Fibroblast of villous mesenchyme (primary cell): Measurements from ENCODE around the gene FOXA1. TPM values are rescaled to one million over a fixed set of nuclear protein-coding genes. Genes with fewer than 3 reads are reported as not detected.

Experiments used
- DNase-seq: peaks from one replicate; pipeline ENCODE4 v3.0.0-alpha.2; 2010; ENCODE audit warnings: low read depth
- H3K4me3 ChIP-seq: 2 replicates; pipeline ENCODE4 v1.5.1; 2011; ENCODE audit warnings: low read depth, mild to moderate bottlenecking, low read length
- total RNA-seq: library from RNA; depleted of rRNA; stranded (reverse); fragments of >200 nt; gene quantifications from 2 replicates; pipeline ENCODE4 v1.2.3, GENCODE V29; 2012
- TF ChIP-seq, protein P1 (sequence below): IDR thresholded peaks from 2 replicates; pipeline ENCODE4 v1.5.1; 2012; ENCODE audit warnings: low read depth, mild to moderate bottlenecking, low read length; ENCODE audit not compliant: insufficient read depth

FOXA1 gene
- total RNA-seq, 1 donor, result not detected

DNA sequence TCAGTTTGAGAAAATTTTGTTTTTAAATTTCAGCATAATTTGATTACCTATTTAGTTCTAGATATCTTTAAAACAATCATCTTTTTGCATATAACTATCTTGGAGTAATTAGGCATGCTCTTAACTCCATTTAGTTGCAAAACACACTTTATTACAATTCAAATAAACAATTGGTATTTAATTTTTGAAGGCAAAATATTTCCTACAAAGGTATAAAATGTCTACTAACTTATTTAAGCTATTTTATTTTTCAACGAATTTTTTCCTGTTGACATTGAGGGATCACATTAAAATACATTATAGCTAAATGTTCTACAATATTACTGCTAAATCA is 8.3 kb downstream of the FOXA1 start:
- TF ChIP-seq, protein P1, sequence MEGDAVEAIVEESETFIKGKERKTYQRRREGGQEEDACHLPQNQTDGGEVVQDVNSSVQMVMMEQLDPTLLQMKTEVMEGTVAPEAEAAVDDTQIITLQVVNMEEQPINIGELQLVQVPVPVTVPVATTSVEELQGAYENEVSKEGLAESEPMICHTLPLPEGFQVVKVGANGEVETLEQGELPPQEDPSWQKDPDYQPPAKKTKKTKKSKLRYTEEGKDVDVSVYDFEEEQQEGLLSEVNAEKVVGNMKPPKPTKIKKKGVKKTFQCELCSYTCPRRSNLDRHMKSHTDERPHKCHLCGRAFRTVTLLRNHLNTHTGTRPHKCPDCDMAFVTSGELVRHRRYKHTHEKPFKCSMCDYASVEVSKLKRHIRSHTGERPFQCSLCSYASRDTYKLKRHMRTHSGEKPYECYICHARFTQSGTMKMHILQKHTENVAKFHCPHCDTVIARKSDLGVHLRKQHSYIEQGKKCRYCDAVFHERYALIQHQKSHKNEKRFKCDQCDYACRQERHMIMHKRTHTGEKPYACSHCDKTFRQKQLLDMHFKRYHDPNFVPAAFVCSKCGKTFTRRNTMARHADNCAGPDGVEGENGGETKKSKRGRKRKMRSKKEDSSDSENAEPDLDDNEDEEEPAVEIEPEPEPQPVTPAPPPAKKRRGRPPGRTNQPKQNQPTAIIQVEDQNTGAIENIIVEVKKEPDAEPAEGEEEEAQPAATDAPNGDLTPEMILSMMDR, result no peak
- no peak overlapping the region for H3K4me3 ChIP-seq
- no peak for DNase-seq

GRCh38 chr14:37585971-37586796 is 8.9 kb downstream of the FOXA1 start:
- DNase-seq, result no peak
- TF ChIP-seq, protein P1, result no peak
- no peak overlapping the region for H3K4me3 ChIP-seq

DNA sequence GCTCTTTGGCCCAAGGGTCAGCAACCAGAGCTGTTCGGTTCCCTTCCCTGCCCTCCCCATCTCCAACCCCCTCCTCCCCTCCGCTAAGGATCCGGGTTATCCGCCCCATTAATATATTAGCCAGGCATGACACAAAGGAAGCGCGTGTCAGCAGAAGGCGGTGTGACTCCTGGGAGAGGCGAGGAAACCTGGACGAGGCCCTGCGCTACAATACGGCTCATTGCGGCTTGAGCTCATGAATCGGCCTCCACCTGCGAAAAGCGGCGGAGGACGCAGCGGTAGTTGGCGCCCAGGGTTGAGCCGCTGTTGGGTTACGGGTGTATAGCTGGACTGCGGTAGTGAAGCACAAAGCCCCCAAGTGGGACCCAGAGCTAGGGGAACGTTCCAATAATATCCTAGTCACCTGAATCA is 9.9 kb downstream of the FOXA1 start:
- DNase-seq, result no peak
- H3K4me3 ChIP-seq, result no peak overlapping the region
- TF ChIP-seq, protein P1, result no peak

DNA sequence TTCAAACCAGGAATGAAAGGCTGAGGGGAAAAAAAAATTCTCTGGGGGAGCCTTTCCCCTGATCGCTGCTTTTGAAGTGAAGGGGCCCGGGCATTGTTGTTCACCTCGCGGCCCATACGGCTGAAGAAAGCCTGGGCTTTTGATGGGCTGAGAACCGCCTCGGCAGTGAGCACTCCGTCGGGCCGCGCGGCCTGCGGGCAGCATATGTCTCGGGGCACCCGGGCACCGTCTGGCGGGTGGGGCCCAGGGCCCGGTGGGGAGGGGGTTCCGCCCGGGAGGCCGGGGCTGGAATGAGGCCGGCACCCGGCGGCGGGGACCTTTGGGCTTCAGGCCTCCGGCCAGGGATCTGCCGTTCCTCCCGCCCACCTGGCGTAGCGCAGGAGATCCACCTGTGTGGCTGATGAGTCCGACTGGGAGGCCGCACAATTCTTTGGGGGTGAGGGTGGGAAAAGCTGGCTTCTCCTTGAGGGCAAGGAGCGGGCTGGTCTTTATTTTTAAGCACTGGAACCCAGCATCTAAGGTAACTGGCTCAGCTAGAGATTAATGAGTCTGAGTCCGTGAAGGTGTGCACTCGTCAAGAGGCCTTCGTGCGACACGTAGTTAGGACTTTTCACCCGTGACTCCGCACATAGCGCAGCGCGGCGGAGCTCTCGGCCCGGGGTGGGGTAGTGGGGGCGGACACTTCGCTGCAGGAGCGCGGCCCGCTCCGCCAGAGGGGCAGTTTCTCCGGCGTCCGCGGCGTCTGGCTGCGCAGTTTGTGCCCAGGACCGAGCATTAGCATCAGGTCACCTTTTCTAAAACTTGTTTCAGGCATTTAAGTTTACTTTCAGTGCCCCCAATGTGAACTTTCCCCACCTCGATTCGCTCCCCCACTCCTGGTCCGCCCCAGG is 10.6 kb downstream of the FOXA1 start:
- DNase-seq, result no peak
- TF ChIP-seq, protein P1, result no peak
- no peak overlapping the region for H3K4me3 ChIP-seq

DNA sequence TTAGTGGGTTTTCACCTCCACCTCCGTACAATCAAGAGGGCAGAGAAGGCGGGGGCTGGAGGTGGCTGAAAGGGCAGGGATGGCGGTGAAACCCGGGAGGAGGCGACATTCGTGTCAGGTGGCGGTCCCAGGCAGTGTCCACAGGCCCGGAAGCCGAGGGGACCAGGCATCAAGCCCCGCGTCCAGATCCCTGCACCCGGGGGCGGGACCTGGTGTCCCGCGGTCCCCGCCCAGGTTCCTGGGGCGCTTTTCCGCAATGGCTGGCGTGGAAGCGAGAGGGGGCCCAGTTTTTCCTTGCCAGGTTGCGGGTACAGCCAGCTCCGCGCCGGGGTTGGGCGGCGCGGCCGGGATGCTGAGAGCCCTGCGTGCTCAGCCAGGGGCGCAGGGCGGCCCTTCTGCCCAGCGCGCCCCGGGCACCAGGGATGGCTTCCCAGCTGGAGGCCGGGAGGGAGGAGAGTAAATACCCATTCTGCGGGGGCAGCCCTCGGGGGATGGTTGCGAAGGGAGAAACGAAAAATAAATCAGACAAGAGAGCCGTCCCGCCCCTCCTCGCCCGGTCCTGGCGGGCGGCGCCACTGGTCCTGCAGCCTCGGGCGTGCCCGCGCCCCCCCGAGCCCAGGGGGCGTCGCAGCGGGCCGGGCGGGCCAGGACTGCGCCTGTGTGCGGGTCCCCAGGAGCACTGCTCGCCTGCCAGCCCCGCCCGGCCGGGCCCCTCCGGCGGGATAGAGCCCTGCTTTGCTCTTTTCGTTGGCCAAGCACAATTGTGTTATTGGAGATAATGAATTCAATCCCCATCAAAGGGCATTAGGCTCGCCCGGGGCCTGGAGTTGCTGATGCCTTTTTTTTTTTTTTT is 11.5 kb downstream of the FOXA1 start:
- H3K4me3 ChIP-seq, result no peak overlapping the region
- TF ChIP-seq, protein P1, result no peak

DNA sequence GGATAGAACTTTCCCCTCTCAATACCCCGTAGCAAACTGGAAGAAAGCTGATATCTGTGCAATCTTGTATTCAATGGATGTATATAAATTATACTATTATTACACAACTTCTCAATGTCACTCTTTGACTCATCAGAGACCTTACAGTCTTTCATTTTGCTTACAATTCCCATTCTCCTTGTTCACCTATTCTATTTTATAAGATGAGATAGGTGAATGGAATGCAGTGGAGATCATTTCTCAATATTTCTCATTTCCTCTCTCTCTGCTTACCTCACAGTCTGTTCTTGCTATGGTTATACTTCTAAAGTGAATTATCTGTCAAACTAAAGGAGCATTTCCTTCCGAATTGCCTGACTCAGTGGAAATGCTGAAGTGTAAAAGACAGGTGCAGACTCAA is 14.9 kb downstream of the FOXA1 start:
- H3K4me3 ChIP-seq, result no peak overlapping the region
- no peak for DNase-seq
- TF ChIP-seq, protein P1, result no peak

More for the DNA sequence above, 11.5 kb downstream of the FOXA1 start:
- DNase-seq, result no peak
